ENCODE results near the gene ABCC4.

Gene ABCC4

DNA sequence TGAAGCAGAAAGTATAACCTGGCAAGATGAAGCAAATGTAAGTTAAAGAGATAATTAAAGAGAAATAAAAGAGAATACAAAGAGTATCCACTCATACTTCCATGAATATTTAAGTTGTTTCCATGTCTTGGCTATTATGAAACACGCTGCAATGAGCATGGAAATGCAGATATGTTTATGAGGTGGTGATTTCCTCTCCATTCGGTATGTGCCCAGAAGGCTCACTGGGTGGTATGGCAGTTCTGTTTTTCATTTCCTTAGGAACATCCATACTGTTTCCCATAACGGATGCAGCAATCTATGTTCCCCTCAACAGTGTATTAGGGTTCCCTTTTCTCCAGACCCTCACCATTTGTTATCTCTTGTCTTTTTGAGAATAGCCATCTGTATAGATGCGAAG, 316.3 kb downstream of the ABCC4 start:
- DNase-seq, result no peak

DNA sequence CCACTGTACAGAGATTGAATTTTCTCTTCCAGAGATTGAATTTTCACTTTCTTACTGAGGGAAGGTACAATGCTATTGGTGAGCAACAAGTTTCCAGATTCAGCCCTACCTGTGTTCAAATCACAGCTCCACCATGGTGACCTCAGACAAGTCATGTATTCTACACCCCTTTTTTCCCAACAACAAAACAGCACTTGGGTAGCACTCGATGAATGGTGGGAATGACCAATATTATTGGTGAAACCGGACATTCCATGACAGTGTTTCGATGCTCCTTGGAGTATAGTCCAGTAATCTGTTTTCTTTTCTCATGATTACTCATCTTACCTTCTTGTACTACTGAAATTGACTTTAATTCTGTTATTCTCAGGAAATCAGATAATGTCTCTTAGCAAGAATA, 322.7 kb downstream of the ABCC4 start:
- no peak for DNase-seq

DNA sequence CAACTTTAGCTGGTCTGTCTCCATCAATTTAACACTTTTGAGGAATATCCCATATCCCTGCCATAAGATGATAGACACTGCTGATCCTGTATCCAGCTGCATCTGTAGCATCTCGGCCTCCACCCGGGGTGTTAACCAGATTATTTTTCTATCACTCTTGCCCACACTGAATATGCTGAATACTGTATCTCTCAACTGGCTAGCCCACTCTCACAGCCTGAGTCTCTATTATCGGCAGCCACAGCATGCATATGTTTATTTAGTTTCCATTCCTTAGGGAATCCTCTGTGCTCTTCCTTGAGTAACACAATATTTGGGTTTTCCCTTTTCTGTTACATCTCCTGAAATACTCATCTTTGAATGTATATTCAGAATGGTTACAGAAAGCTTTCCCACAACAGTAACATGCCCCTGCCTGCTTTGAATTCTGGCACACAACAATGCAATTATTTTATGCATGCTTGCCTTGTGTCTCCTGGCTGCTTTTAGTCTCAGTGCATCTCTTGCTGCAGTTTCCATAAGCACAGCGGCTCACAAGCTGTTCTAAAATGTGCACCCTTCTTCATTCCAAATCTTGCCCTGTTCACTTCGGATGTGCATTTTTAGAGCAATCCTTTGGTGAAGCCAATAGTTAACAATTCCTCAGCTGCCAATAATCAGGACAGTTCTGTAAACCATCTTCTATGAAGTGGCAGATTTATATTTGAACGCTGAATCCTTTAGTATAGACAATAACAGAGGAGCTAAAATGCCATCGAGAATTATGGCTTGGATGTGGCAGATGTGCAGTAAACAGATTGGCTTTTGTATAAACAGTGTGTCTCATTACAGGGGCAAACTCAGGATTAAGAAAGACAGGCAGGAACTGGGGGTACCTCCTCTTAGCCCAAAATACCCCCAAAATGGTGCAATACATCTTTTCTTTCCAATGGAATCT, 327.0 kb downstream of the ABCC4 start:
- DNase-seq, result no peak

DNA sequence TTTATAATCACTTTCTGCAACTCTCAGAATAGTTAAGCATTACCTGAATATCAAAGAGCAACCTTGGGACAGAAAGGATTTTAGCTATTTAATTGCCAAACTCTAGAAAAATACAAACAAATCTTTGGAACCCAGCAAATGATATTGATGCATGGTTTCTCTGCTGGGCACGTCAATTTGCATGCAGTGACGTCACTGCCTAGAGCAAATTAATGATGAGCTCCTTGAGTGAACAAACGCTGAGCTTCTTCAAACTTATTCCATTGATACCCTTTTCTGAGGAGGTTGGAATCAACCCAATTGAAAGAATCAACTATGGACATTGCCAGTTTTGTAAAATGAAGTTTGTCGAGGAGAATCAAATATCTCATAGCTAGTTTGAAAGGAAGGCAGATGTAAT, 329.0 kb downstream of the ABCC4 start:
- no peak for DNase-seq
